Stimulated activated naive CD8-positive, alpha-beta T cell treated with anti-CD3 and anti-CD28 coated beads, Interleukin-15, amount 100 ng/mL, for 72 hours (primary cell): Measurements from ENCODE around the gene KCNN2.
A peak's percentile ranks its signal among the peaks of the same experiment; 100 is the strongest.

ENCODE experiments used
- ATAC-seq: fragments of 150-1000 bp; cut with Tn5 transposase; 2 replicates; pipeline ENCODE4 v1.10.0; 2021; ENCODE audit warnings: mild to moderate bottlenecking, moderate library complexity
- DNase-seq, 2 donors: peaks; one replicate each; pipeline ENCODE4 v3.0.0; 2021 to 2022
- H3K27ac Mint-ChIP-seq, 2 donors: one replicate each; pipeline ENCODE4 v1.8.0; 2022; ENCODE audit warnings: mild to moderate bottlenecking in 2 of 2, mixed read lengths in 2 of 2, moderate library complexity in 2 of 2
- H3K27me3 Mint-ChIP-seq: one replicate; pipeline ENCODE4 v1.8.0; 2022; ENCODE audit warnings: mixed read lengths
- H3K4me1 Mint-ChIP-seq: one replicate; pipeline ENCODE4 v1.8.0; 2022; ENCODE audit warnings: mild to moderate bottlenecking, mixed read lengths
- H3K4me3 Mint-ChIP-seq, 2 donors: one replicate each; pipeline ENCODE4 v1.8.0; 2022; ENCODE audit warnings: mild to moderate bottlenecking in 2 of 2, mixed read lengths in 2 of 2, moderate library complexity in 1 of 2
- H3K9me3 Mint-ChIP-seq, 2 donors: one replicate each; pipeline ENCODE4 v1.8.0; 2022; ENCODE audit warnings: mixed read lengths in 2 of 2

KCNN2 gene

GRCh38 chr5:114361724-114362196, at the start of gene KCNN2:
TSS of gene KCNN2 (plus strand) at chr5:114362070. CDS start at chr5:114362140, 70 bp downstream.
- DNase-seq = peak; percentile 11 to 25
- Mint-ChIP-seq H3K9me3 (no peaks in the 10 kb centered on the region), H3K27me3 (peaks cover 57% of the 10 kb centered on the region), H3K27ac (no peak within 1 kb of the TSS), H3K4me1 (peaks cover 26% of the 10 kb centered on the region), H3K4me3 (peak within 1 kb of the TSS; percentile 76 to 80)
- ATAC-seq = peak; percentile 66

- no peaks in the 10 kb centered on the region for H3K9me3 Mint-ChIP-seq
- H3K27ac Mint-ChIP-seq = no peak overlapping the region
- no peaks in the 10 kb centered on the region for H3K27me3 Mint-ChIP-seq
- H3K4me3 Mint-ChIP-seq = no peak overlapping the region
- DNase-seq (no peak), ATAC-seq (no peak)
- H3K4me1 Mint-ChIP-seq = no peaks in the 10 kb centered on the region
Observed at GRCh38 chr5:114312658-114313057, 49.2 kb upstream of the KCNN2 start.

- no peak overlapping the region for H3K27ac Mint-ChIP-seq
- DNase-seq = no peak
- no peaks in the 10 kb centered on the region for H3K9me3 Mint-ChIP-seq
- H3K4me1 Mint-ChIP-seq = no peaks in the 10 kb centered on the region
- H3K27me3 Mint-ChIP-seq = no peaks in the 10 kb centered on the region
- ATAC-seq = no peak
- H3K4me3 Mint-ChIP-seq = no peak overlapping the region
Observed at GRCh38 chr5:114314061-114314460, 47.8 kb upstream of the KCNN2 start.

GRCh38 chr5:114316167-114316566, 45.7 kb upstream of the KCNN2 start:
- DNase-seq = no peak
- no peak for ATAC-seq

GRCh38 chr5:114317751-114318150, 44.1 kb upstream of the KCNN2 start:
- ATAC-seq = no peak
- H3K27me3 Mint-ChIP-seq = no peaks in the 10 kb centered on the region
- H3K4me3 Mint-ChIP-seq = no peak overlapping the region
- H3K27ac Mint-ChIP-seq = no peak overlapping the region
- no peak for DNase-seq
- H3K4me1 Mint-ChIP-seq = no peaks in the 10 kb centered on the region
- no peaks in the 10 kb centered on the region for H3K9me3 Mint-ChIP-seq

More at GRCh38 chr5:114316167-114316566, 45.7 kb upstream of the KCNN2 start:
- Mint-ChIP-seq H3K4me3 (no peak overlapping the region), H3K9me3 (no peaks in the 10 kb centered on the region), H3K4me1 (no peaks in the 10 kb centered on the region), H3K27me3 (no peaks in the 10 kb centered on the region), H3K27ac (no peak overlapping the region)

GRCh38 chr5:114319236-114319635, 42.6 kb upstream of the KCNN2 start:
- H3K4me1 Mint-ChIP-seq = no peaks in the 10 kb centered on the region
- no peak overlapping the region for H3K27ac Mint-ChIP-seq
- no peaks in the 10 kb centered on the region for H3K27me3 Mint-ChIP-seq
- no peak overlapping the region for H3K4me3 Mint-ChIP-seq
- DNase-seq (no peak), ATAC-seq (no peak)
- H3K9me3 Mint-ChIP-seq = no peaks in the 10 kb centered on the region

- H3K27me3 Mint-ChIP-seq = no peaks in the 10 kb centered on the region
- no peak overlapping the region for H3K27ac Mint-ChIP-seq
- no peaks in the 10 kb centered on the region for H3K4me1 Mint-ChIP-seq
- H3K9me3 Mint-ChIP-seq = no peaks in the 10 kb centered on the region
- H3K4me3 Mint-ChIP-seq = no peak overlapping the region
- ATAC-seq = no peak
- no peak for DNase-seq
Observed at GRCh38 chr5:114319821-114320220, 42.0 kb upstream of the KCNN2 start.

- ATAC-seq = no peak
Observed at GRCh38 chr5:114324282-114324681, 37.6 kb upstream of the KCNN2 start.

GRCh38 chr5:114325541-114325940, 36.3 kb upstream of the KCNN2 start:
- Mint-ChIP-seq H3K9me3 (no peaks in the 10 kb centered on the region), H3K27me3 (no peaks in the 10 kb centered on the region)
- DNase-seq = no peak

More at GRCh38 chr5:114324282-114324681, 37.6 kb upstream of the KCNN2 start:
- no peaks in the 10 kb centered on the region for H3K9me3 Mint-ChIP-seq
- no peaks in the 10 kb centered on the region for H3K4me1 Mint-ChIP-seq
- no peak overlapping the region for H3K27ac Mint-ChIP-seq
- H3K27me3 Mint-ChIP-seq = no peaks in the 10 kb centered on the region
- no peak overlapping the region for H3K4me3 Mint-ChIP-seq
- DNase-seq = no peak

GRCh38 chr5:114327474-114327873, 34.4 kb upstream of the KCNN2 start:
- no peak for DNase-seq
- Mint-ChIP-seq H3K27ac (no peak overlapping the region), H3K4me3 (no peak overlapping the region), H3K9me3 (no peaks in the 10 kb centered on the region), H3K4me1 (no peaks in the 10 kb centered on the region), H3K27me3 (no peaks in the 10 kb centered on the region)
- no peak for ATAC-seq

More at GRCh38 chr5:114325541-114325940, 36.3 kb upstream of the KCNN2 start:
- no peak for ATAC-seq
- Mint-ChIP-seq H3K4me1 (no peaks in the 10 kb centered on the region), H3K4me3 (no peak overlapping the region), H3K27ac (no peak overlapping the region)

GRCh38 chr5:114327987-114328386, 33.9 kb upstream of the KCNN2 start:
- Mint-ChIP-seq H3K27ac (no peak overlapping the region), H3K4me3 (no peak overlapping the region), H3K4me1 (no peaks in the 10 kb centered on the region), H3K27me3 (no peaks in the 10 kb centered on the region), H3K9me3 (no peaks in the 10 kb centered on the region)
- no peak for ATAC-seq
- DNase-seq = no peak

GRCh38 chr5:114330916-114331531, 30.8 kb upstream of the KCNN2 start:
- no peak for ATAC-seq

GRCh38 chr5:114332493-114332892, 29.4 kb upstream of the KCNN2 start:
- no peak overlapping the region for H3K4me3 Mint-ChIP-seq
- H3K27ac Mint-ChIP-seq = no peak overlapping the region
- no peaks in the 10 kb centered on the region for H3K4me1 Mint-ChIP-seq
- DNase-seq (no peak), ATAC-seq (no peak)
- no peaks in the 10 kb centered on the region for H3K9me3 Mint-ChIP-seq
- H3K27me3 Mint-ChIP-seq = no peaks in the 10 kb centered on the region

More at GRCh38 chr5:114330916-114331531, 30.8 kb upstream of the KCNN2 start:
- H3K9me3 Mint-ChIP-seq = no peaks in the 10 kb centered on the region
- H3K4me1 Mint-ChIP-seq = no peaks in the 10 kb centered on the region
- DNase-seq = no peak
- H3K4me3 Mint-ChIP-seq = no peak overlapping the region
- H3K27me3 Mint-ChIP-seq = no peaks in the 10 kb centered on the region
- H3K27ac Mint-ChIP-seq = no peak overlapping the region

GRCh38 chr5:114332925-114333324, 28.9 kb upstream of the KCNN2 start:
- Mint-ChIP-seq H3K27me3 (no peaks in the 10 kb centered on the region), H3K9me3 (no peaks in the 10 kb centered on the region), H3K4me3 (no peak overlapping the region), H3K4me1 (no peaks in the 10 kb centered on the region), H3K27ac (no peak overlapping the region)
- DNase-seq (no peak), ATAC-seq (no peak)

GRCh38 chr5:114335391-114335790, 26.5 kb upstream of the KCNN2 start:
- Mint-ChIP-seq H3K27me3 (no peaks in the 10 kb centered on the region), H3K4me1 (no peaks in the 10 kb centered on the region), H3K4me3 (no peak overlapping the region), H3K27ac (no peak overlapping the region), H3K9me3 (no peaks in the 10 kb centered on the region)
- DNase-seq (no peak), ATAC-seq (no peak)

GRCh38 chr5:114339108-114339507, 22.8 kb upstream of the KCNN2 start:
- DNase-seq = no peak
- H3K27me3 Mint-ChIP-seq = no peaks in the 10 kb centered on the region
- H3K4me3 Mint-ChIP-seq = no peak overlapping the region
- ATAC-seq = no peak
- no peaks in the 10 kb centered on the region for H3K9me3 Mint-ChIP-seq
- no peak overlapping the region for H3K27ac Mint-ChIP-seq
- no peaks in the 10 kb centered on the region for H3K4me1 Mint-ChIP-seq

- Mint-ChIP-seq H3K9me3 (no peaks in the 10 kb centered on the region), H3K4me3 (no peak overlapping the region), H3K27me3 (no peaks in the 10 kb centered on the region), H3K27ac (no peak overlapping the region), H3K4me1 (no peaks in the 10 kb centered on the region)
- no peak for DNase-seq
- ATAC-seq = no peak
Observed at GRCh38 chr5:114346181-114346580, 15.7 kb upstream of the KCNN2 start.
